T-helper 17 cell (primary cell): ENCODE measurements around the gene KLF7. TPM values are rescaled to one million over a fixed set of nuclear protein-coding genes. Genes with fewer than 3 reads are reported as not detected.
A peak's percentile ranks its signal among the peaks of the same experiment; 100 is the strongest.

Source experiments
- ATAC-seq: fragments of 150-1000 bp; cut with Tn5 transposase; 2 replicates; pipeline ENCODE4 v1.10.0; 2021; ENCODE audit warnings: mild to moderate bottlenecking, moderate library complexity
- DNase-seq, 3 donors: peaks; one replicate each; pipeline versions ENCODE4 v3.0.0 to v3.0.0-alpha.2; 2020 to 2021
- H3K9me3 ChIP-seq: one replicate; pipeline ENCODE4 v1.7.0; 2013; ENCODE audit warnings: low read length, mild to moderate bottlenecking; ENCODE audit not compliant: control insufficient read depth, poor library complexity, severe bottlenecking
- H3K27ac Mint-ChIP-seq: one replicate; pipeline ENCODE4 v1.8.0; 2022; ENCODE audit warnings: mild to moderate bottlenecking, moderate library complexity, mixed read lengths
- H3K27me3 Mint-ChIP-seq: one replicate; pipeline ENCODE4 v1.8.0; 2022; ENCODE audit warnings: mixed read lengths
- H3K36me3 Mint-ChIP-seq: one replicate; pipeline ENCODE4 v1.8.0; 2022; ENCODE audit warnings: low read depth, mixed read lengths
- H3K4me1 Mint-ChIP-seq: one replicate; pipeline ENCODE4 v1.8.0; 2022; ENCODE audit warnings: mild to moderate bottlenecking, mixed read lengths
- H3K4me3 Mint-ChIP-seq: one replicate; pipeline ENCODE4 v1.8.0; 2022; ENCODE audit warnings: mild to moderate bottlenecking, moderate library complexity, mixed read lengths
- total RNA-seq, 4 donors: library from RNA in 2 of 4; stranded (reverse) in 2 of 4; gene quantifications; one replicate each; pipeline ENCODE4 v1.2.3 and lab custom pipeline; 2022 to 2026

Gene KLF7
- total RNA-seq, 2 donors from 2014 or later: 38.1 to 53.3 TPM

GRCh38 chr2:207122651-207123334 is 43.0 kb downstream of the KLF7 start:
- no peak for ATAC-seq
- no peak for DNase-seq
- Mint-ChIP-seq H3K27me3 (no peaks in the 10 kb centered on the region), H3K36me3 (peaks cover 12% of the 10 kb centered on the region), H3K27ac (no peak overlapping the region), H3K4me3 (peak overlapping the region; percentile 26), H3K4me1 (peaks cover 21% of the 10 kb centered on the region)
- no peaks in the 10 kb centered on the region for H3K9me3 ChIP-seq

DNA sequence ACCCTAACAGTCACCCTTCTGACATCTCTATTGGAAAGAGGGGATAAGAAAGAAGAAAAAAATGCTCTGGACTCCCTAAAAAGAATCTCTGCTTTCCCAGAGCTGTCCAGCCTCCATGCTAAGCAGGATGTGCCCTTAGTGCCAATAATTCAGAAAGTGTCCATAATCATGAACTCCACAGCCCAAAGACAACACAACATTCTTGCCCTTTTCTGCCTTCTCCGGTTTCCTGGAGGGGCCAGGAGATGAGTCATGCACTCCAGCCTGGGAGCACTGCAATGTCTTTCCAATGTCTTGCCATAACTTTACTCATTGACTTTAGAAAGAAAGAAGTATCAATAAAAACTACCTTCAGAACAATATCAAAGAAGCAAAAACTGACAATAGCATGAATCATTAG is 44.0 kb downstream of the KLF7 start:
- Mint-ChIP-seq H3K27ac (peak overlapping the region; percentile 24), H3K36me3 (peaks cover 12% of the 10 kb centered on the region), H3K27me3 (no peaks in the 10 kb centered on the region), H3K4me1 (peaks cover 21% of the 10 kb centered on the region), H3K4me3 (no peak overlapping the region)
- DNase-seq (no peak), ATAC-seq (no peak)
- no peaks in the 10 kb centered on the region for H3K9me3 ChIP-seq

- no peaks in the 10 kb centered on the region for H3K9me3 ChIP-seq
- H3K4me3 Mint-ChIP-seq: no peak overlapping the region
- no peaks in the 10 kb centered on the region for H3K27me3 Mint-ChIP-seq
- peaks cover 10% of the 10 kb centered on the region for H3K36me3 Mint-ChIP-seq
- no peak for ATAC-seq
- no peak overlapping the region for H3K27ac Mint-ChIP-seq
- H3K4me1 Mint-ChIP-seq: peaks cover 18% of the 10 kb centered on the region
- DNase-seq: no peak
Observed at GRCh38 chr2:207119048-207119447, 46.7 kb downstream of the KLF7 start.

GRCh38 chr2:207117668-207118067 is 48.1 kb downstream of the KLF7 start:
- no peak overlapping the region for H3K4me3 Mint-ChIP-seq
- no peaks in the 10 kb centered on the region for H3K27me3 Mint-ChIP-seq
- H3K27ac Mint-ChIP-seq: no peak overlapping the region
- peaks cover 18% of the 10 kb centered on the region for H3K4me1 Mint-ChIP-seq
- DNase-seq (no peak), ATAC-seq (no peak)
- H3K9me3 ChIP-seq: no peaks in the 10 kb centered on the region
- peaks cover 6% of the 10 kb centered on the region for H3K36me3 Mint-ChIP-seq

GRCh38 chr2:207115715-207116364 is 49.9 kb downstream of the KLF7 start:
- Mint-ChIP-seq H3K4me1 (peaks cover 11% of the 10 kb centered on the region), H3K27ac (no peak overlapping the region), H3K36me3 (peaks cover 2% of the 10 kb centered on the region)

DNA sequence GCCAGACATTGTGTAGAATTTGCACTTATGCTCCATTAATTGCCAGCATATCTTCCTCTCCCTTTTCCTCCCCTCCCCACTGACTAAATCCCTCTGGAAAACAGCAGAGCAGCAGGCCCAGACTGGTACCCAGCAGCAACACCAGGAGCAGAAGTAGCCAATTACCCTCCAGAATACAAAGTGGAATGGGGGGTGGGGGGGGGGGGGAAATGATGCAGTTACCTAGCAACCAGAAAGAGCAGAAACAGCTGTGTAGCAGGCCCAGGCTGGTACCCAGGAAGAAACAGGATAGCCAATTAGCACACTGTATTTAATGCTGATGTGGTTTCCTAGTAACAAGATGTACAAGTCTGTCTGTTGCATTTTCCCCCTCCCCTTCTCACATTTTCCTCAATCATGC is 52.3 kb downstream of the KLF7 start:
- no peaks in the 10 kb centered on the region for H3K9me3 ChIP-seq
- no peak for ATAC-seq
- DNase-seq: no peak
- H3K27ac Mint-ChIP-seq: peak overlapping the region; percentile 32
- peaks cover 12% of the 10 kb centered on the region for H3K4me1 Mint-ChIP-seq
- H3K4me3 Mint-ChIP-seq: no peak overlapping the region
- no peaks in the 10 kb centered on the region for H3K36me3 Mint-ChIP-seq
- H3K27me3 Mint-ChIP-seq: no peaks in the 10 kb centered on the region

More at GRCh38 chr2:207115715-207116364, 49.9 kb downstream of the KLF7 start:
- DNase-seq (no peak), ATAC-seq (no peak)
- no peak overlapping the region for H3K4me3 Mint-ChIP-seq
- H3K27me3 Mint-ChIP-seq: no peaks in the 10 kb centered on the region
- no peaks in the 10 kb centered on the region for H3K9me3 ChIP-seq

DNA sequence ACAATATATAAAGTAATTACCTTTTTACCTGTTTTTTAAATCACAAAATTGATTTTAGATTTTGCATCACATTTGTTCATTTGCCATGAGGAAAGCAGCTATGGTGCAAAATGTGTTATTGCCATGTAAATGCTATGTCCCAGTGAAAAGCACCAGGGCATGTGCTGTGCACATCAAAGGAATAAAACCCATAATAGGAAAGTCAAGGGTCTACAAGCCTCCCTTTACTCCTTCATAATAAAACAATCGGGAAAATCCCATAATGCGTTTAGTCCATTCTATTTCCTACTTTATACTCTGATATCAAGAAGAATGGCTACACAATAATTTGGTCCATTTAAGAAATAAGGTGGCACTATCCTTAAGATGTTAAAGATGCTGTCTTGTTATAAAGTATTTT is 53.0 kb downstream of the KLF7 start:
- H3K4me3 Mint-ChIP-seq: no peak overlapping the region
- H3K27ac Mint-ChIP-seq: peak overlapping the region; percentile 32
- peaks cover 12% of the 10 kb centered on the region for H3K4me1 Mint-ChIP-seq
- no peak for ATAC-seq
- DNase-seq: no peak
- peaks cover 2% of the 10 kb centered on the region for H3K36me3 Mint-ChIP-seq
- no peaks in the 10 kb centered on the region for H3K9me3 ChIP-seq
- no peaks in the 10 kb centered on the region for H3K27me3 Mint-ChIP-seq

- Mint-ChIP-seq H3K27me3 (no peaks in the 10 kb centered on the region), H3K36me3 (peaks cover 2% of the 10 kb centered on the region), H3K4me1 (peaks cover 12% of the 10 kb centered on the region), H3K27ac (peak overlapping the region; percentile 32), H3K4me3 (no peak overlapping the region)
- ATAC-seq: no peak
- no peak for DNase-seq
- H3K9me3 ChIP-seq: no peaks in the 10 kb centered on the region
Observed at GRCh38 chr2:207112383-207112782, 53.4 kb downstream of the KLF7 start.

GRCh38 chr2:207111757-207112156 is 54.0 kb downstream of the KLF7 start:
- peaks cover 2% of the 10 kb centered on the region for H3K36me3 Mint-ChIP-seq
- no peak overlapping the region for H3K27ac Mint-ChIP-seq
- H3K4me1 Mint-ChIP-seq: peaks cover 12% of the 10 kb centered on the region
- no peak for DNase-seq
- no peaks in the 10 kb centered on the region for H3K9me3 ChIP-seq
- no peaks in the 10 kb centered on the region for H3K27me3 Mint-ChIP-seq
- ATAC-seq: no peak
- no peak overlapping the region for H3K4me3 Mint-ChIP-seq

DNA sequence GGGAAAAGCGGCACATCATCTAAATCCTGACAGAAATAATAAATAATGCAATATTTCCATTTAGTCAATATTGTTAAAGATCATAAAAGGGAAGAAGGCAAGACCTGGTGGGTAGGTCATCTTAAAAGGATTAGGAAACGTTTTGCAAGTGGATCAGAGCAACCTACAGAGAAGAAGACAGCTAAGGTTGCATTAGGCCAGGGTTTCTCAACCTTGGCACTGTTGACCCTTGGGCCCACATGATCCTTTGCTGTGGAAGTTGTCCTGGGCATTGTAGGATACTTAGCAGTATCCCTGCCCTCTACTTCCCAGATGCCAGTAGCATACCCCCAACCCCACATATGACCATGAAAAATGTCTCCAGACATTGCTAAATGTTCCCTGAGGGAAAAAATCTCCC is 55.0 kb downstream of the KLF7 start:
- ATAC-seq (no peak), DNase-seq (no peak)
- Mint-ChIP-seq H3K27me3 (no peaks in the 10 kb centered on the region), H3K4me1 (peaks cover 10% of the 10 kb centered on the region), H3K27ac (peak overlapping the region; percentile 27), H3K36me3 (peaks cover 2% of the 10 kb centered on the region), H3K4me3 (no peak overlapping the region)
- no peaks in the 10 kb centered on the region for H3K9me3 ChIP-seq

- Mint-ChIP-seq H3K27ac (peak overlapping the region; percentile 27), H3K4me1 (peaks cover 10% of the 10 kb centered on the region), H3K36me3 (peaks cover 2% of the 10 kb centered on the region), H3K27me3 (no peaks in the 10 kb centered on the region), H3K4me3 (no peak overlapping the region)
- no peaks in the 10 kb centered on the region for H3K9me3 ChIP-seq
- DNase-seq (no peak), ATAC-seq (no peak)
Observed at GRCh38 chr2:207110310-207110709, 55.4 kb downstream of the KLF7 start.

DNA sequence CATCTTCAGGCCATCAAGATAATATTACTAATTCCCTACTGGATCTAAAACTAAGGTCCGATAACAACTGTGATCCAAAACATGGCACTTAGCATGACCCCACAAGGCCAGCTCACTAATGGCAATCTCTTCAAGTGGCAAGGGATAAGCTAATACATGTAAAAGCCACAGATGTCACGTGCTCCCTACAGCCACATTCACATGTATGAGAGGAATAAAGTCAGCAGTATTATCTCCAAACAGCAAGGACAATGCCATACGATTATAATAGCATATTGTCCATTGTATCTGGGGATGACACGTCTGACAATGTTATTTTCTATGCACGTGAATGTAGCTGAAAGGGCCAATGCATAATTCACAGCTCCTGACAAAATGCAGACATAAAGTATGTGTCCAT is 56.0 kb downstream of the KLF7 start:
- no peak overlapping the region for H3K4me3 Mint-ChIP-seq
- no peak for ATAC-seq
- peaks cover 10% of the 10 kb centered on the region for H3K4me1 Mint-ChIP-seq
- no peaks in the 10 kb centered on the region for H3K9me3 ChIP-seq
- no peak overlapping the region for H3K27ac Mint-ChIP-seq
- no peaks in the 10 kb centered on the region for H3K27me3 Mint-ChIP-seq
- peaks cover 2% of the 10 kb centered on the region for H3K36me3 Mint-ChIP-seq
- DNase-seq: no peak

- Mint-ChIP-seq H3K27me3 (no peaks in the 10 kb centered on the region), H3K36me3 (peaks cover 2% of the 10 kb centered on the region), H3K4me1 (peaks cover 4% of the 10 kb centered on the region), H3K27ac (no peak overlapping the region), H3K4me3 (no peak overlapping the region)
- ATAC-seq (no peak), DNase-seq (no peak)
- H3K9me3 ChIP-seq: no peaks in the 10 kb centered on the region
Observed at GRCh38 chr2:207108440-207108839, 57.3 kb downstream of the KLF7 start.

DNA sequence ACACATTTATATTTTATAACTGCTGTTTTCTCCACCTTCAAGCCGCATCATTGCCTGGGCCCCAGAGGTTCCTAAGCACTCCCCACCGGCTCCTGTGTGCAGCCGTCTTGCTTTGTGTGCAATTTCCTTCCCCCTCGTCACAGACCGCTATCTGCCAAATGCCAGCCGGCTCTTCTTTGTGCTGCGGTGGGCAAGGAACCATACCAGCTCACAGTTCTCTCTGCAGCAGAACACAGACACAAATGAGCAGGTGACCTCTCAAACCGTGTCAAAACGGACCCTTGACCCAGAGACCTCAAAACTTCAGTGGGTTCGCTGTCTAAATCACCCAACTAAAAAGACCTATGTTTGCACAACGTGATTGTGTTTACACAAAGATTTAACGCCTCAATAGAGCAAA is 58.2 kb downstream of the KLF7 start:
- H3K9me3 ChIP-seq: no peaks in the 10 kb centered on the region
- Mint-ChIP-seq H3K27me3 (no peaks in the 10 kb centered on the region), H3K4me3 (no peak overlapping the region), H3K27ac (peak overlapping the region; percentile 39), H3K4me1 (peaks cover 4% of the 10 kb centered on the region), H3K36me3 (peaks cover 2% of the 10 kb centered on the region)
- DNase-seq (no peak), ATAC-seq (no peak)
